ENCODE results near the gene EFNA3.

- TF ChIP-seq POLR2AphosphoS5 (IDR thresholded peaks at IDR 0.05) (no peak), EP300 (conservative IDR thresholded peaks at IDR 0.05; ENCODE audit: poor library complexity, severe bottlenecking) (no peak), EZH2 (IDR thresholded peaks at IDR 0.05; ENCODE audit: borderline replicate concordance, insufficient read depth, low read length, poor library complexity, severe bottlenecking) (no peak), TAF1 (IDR thresholded peaks at IDR 0.05; ENCODE audit: low read depth) (no peak), REST (IDR thresholded peaks at IDR 0.05; ENCODE audit: borderline replicate concordance) (no peak), SMC3 (conservative IDR thresholded peaks at IDR 0.05; ENCODE audit: poor library complexity) (no peak), RAD21 (conservative IDR thresholded peaks at IDR 0.05) (no peak)
- TF ChIP-seq, protein P1, sequence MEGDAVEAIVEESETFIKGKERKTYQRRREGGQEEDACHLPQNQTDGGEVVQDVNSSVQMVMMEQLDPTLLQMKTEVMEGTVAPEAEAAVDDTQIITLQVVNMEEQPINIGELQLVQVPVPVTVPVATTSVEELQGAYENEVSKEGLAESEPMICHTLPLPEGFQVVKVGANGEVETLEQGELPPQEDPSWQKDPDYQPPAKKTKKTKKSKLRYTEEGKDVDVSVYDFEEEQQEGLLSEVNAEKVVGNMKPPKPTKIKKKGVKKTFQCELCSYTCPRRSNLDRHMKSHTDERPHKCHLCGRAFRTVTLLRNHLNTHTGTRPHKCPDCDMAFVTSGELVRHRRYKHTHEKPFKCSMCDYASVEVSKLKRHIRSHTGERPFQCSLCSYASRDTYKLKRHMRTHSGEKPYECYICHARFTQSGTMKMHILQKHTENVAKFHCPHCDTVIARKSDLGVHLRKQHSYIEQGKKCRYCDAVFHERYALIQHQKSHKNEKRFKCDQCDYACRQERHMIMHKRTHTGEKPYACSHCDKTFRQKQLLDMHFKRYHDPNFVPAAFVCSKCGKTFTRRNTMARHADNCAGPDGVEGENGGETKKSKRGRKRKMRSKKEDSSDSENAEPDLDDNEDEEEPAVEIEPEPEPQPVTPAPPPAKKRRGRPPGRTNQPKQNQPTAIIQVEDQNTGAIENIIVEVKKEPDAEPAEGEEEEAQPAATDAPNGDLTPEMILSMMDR (IDR thresholded peaks at IDR 0.05; ENCODE audit: poor library complexity, severe bottlenecking), result no peak
These were observed 28.7 kb upstream of the EFNA3 start for GRCh38 chr1:155049651-155050559.

All from neural cell (in vitro differentiated cells).